Fibroblast of lung (primary cell): ENCODE results near the gene ZBTB7B. TPM values are rescaled to one million over a fixed set of nuclear protein-coding genes. Genes with fewer than 3 reads are reported as not detected.

Source experiments
- DNase-seq, 2 donors: peaks; one replicate each; pipeline versions ENCODE4 v3.0.0 to v3.0.0-alpha.2; 2010; ENCODE audit warnings: low read depth in 2 of 2
- H2AFZ ChIP-seq: 2 replicates; pipeline ENCODE4 v1.5.1; 2012; ENCODE audit warnings: low read length, control low read depth, inconsistent platforms
- H3K27ac ChIP-seq: 2 replicates; pipeline ENCODE4 v1.5.1; 2011; ENCODE audit warnings: low read length, control low read depth; ENCODE audit not compliant: insufficient read depth
- H3K27me3 ChIP-seq: 2 replicates; pipeline ENCODE4 v1.5.1; 2011; ENCODE audit warnings: mild to moderate bottlenecking, low read length; ENCODE audit not compliant: control insufficient read depth, insufficient read depth
- H3K36me3 ChIP-seq: 2 replicates; pipeline ENCODE4 v1.5.1; 2011; ENCODE audit warnings: low read length; ENCODE audit not compliant: control insufficient read depth, insufficient read depth
- H3K4me1 ChIP-seq: 2 replicates; pipeline ENCODE4 v1.5.1; 2011; ENCODE audit warnings: low read length; ENCODE audit not compliant: control insufficient read depth, insufficient read depth; ENCODE audit errors: extremely low read depth
- H3K4me2 ChIP-seq: 2 replicates; pipeline ENCODE4 v1.5.1; 2011; ENCODE audit warnings: low read length, control low read depth; ENCODE audit not compliant: insufficient read depth; ENCODE audit errors: extremely low read depth
- H3K4me3 ChIP-seq, 4 experiments: fragments of 200-600 bp in 1 of 4; sonication (generic) in 1 of 4; replicated peaks in 1 of 4; 2 replicates each; pipeline ENCODE4 v1.5.1; 2011 to 2016; ENCODE audit warnings: low read length in 4 of 4, low read depth in 3 of 4, mild to moderate bottlenecking in 3 of 4, control low read depth in 2 of 4, inconsistent platforms in 1 of 4, mixed read lengths in 1 of 4; ENCODE audit not compliant: insufficient read depth in 1 of 4; ENCODE audit errors: control extremely low read depth in 1 of 4
- H3K79me2 ChIP-seq: 2 replicates; pipeline ENCODE4 v1.5.1; 2012; ENCODE audit warnings: mild to moderate bottlenecking, low read length, inconsistent platforms; ENCODE audit not compliant: control insufficient read depth, insufficient read depth
- H3K9ac ChIP-seq: 2 replicates; pipeline ENCODE4 v1.5.1; 2011; ENCODE audit warnings: mild to moderate bottlenecking, low read length, control low read depth; ENCODE audit not compliant: insufficient read depth
- H3K9me3 ChIP-seq: 2 replicates; pipeline ENCODE4 v1.5.1; 2012; ENCODE audit warnings: low read depth, low read length; ENCODE audit not compliant: control insufficient read depth, insufficient read depth
- H4K20me1 ChIP-seq: 2 replicates; pipeline ENCODE4 v1.5.1; 2011; ENCODE audit warnings: low read length; ENCODE audit not compliant: control insufficient read depth, insufficient read depth; ENCODE audit errors: extremely low read depth
- CTCF ChIP-seq, 2 donors: IDR thresholded peaks in 1 of 2; conservative IDR thresholded peaks in 1 of 2; 1 replicate in 1 of 2; 2 replicates in 1 of 2; pipeline ENCODE4 v1.5.1; 2011 to 2012; ENCODE audit warnings: low read length in 2 of 2, control low read depth in 1 of 2, inconsistent platforms in 1 of 2, low read depth in 1 of 2, mild to moderate bottlenecking in 1 of 2
- EZH2 ChIP-seq: IDR thresholded peaks from 2 replicates; pipeline ENCODE4 v1.5.1; 2012; ENCODE audit warnings: low read length, control low read depth, mild to moderate bottlenecking; ENCODE audit errors: missing control alignments
- polyA plus RNA-seq, 2 donors: library from polyadenylated mRNA; depleted of rRNA in 1 of 2; stranded (reverse) in 1 of 2; unstranded in 1 of 2; fragments of >200 nt; gene quantifications; 2 replicates each; pipeline ENCODE4 v1.2.1, GENCODE V29; 2011 to 2012; ENCODE audit warnings: missing spikeins in 1 of 2
- total RNA-seq: library from RNA; depleted of rRNA; stranded (reverse); fragments of >200 nt; gene quantifications from 2 replicates; pipeline ENCODE4 v1.2.1, GENCODE V29; 2014

Gene ZBTB7B
- total and polyA plus RNA-seq, 2 donors (not counting 1 experiment from before 2014, with no cell fraction given): 7.0 to 19.3 TPM

GRCh38 chr1:155066777-155067176 lies 64.2 kb downstream of the ZBTB7B start:
- no peak for DNase-seq
- Histone ChIP-seq H3K27me3 (no peaks in the 10 kb centered on the region), H3K36me3 (no peaks in the 10 kb centered on the region), H3K4me1 (peaks cover 13% of the 10 kb centered on the region), H3K4me3 (no peak overlapping the region), H4K20me1 (no peaks in the 10 kb centered on the region), H3K4me2 (no peak overlapping the region), H3K9me3 (no peaks in the 10 kb centered on the region), H3K9ac (no peak overlapping the region), H3K27ac (no peak overlapping the region), H2AFZ (no peak overlapping the region), H3K79me2 (no peaks in the 10 kb centered on the region)
- TF ChIP-seq CTCF (conservative IDR thresholded peaks at IDR 0.05 in 1 of 2, IDR thresholded peaks at IDR 0.05 in 1 of 2; ENCODE audit: low read depth in 1 of 2, low read length in 2 of 2) (no peak), EZH2 (no peak)

Other genes starting within 250 kb of the ZBTB7B start
- not detected in 2 replicates for gene KCNN3, start 132.5 kb upstream of the ZBTB7B start, total RNA-seq
- not detected in 2 replicates for gene KCNN3, start 132.5 kb upstream of the ZBTB7B start, polyA plus RNA-seq
- 8.5 and 10.1 TPM in 2 replicates for gene PMVK, start 66.1 kb upstream of the ZBTB7B start, total RNA-seq
- gene PMVK, start 66.1 kb upstream of the ZBTB7B start, polyA plus RNA-seq: 25.1 and 33.5 TPM in 2 replicates
- 106 and 113 TPM in 2 replicates for gene PBXIP1, start 46.7 kb upstream of the ZBTB7B start, total RNA-seq
- 21.1 and 32.8 TPM in 2 replicates for gene PBXIP1, start 46.7 kb upstream of the ZBTB7B start, polyA plus RNA-seq
- gene PYGO2, start 41.0 kb upstream of the ZBTB7B start, total RNA-seq: 19.3 and 28.1 TPM in 2 replicates
- gene PYGO2, start 41.0 kb upstream of the ZBTB7B start, polyA plus RNA-seq: 15.3 and 17.4 TPM in 2 replicates
- gene SHC1, start 32.1 kb upstream of the ZBTB7B start, total RNA-seq: 220 and 245 TPM in 2 replicates
- gene SHC1, start 32.1 kb upstream of the ZBTB7B start, polyA plus RNA-seq: 277 and 289 TPM in 2 replicates
- 23.9 and 40.3 TPM in 2 replicates for gene CKS1B, start 28.1 kb upstream of the ZBTB7B start, total RNA-seq
- 55.4 and 176 TPM in 2 replicates for gene CKS1B, start 28.1 kb upstream of the ZBTB7B start, polyA plus RNA-seq
- 20.5 and 24.9 TPM in 2 replicates for gene FLAD1, start 19.5 kb upstream of the ZBTB7B start, total RNA-seq
- gene FLAD1, start 19.5 kb upstream of the ZBTB7B start, polyA plus RNA-seq: 11.8 and 20.1 TPM in 2 replicates
- 0.26 TPM in 1 of 2 replicates, not detected in the other for gene LENEP, start 9.2 kb upstream of the ZBTB7B start, total RNA-seq
- not detected in 2 replicates for gene LENEP, start 9.2 kb upstream of the ZBTB7B start, polyA plus RNA-seq
- under 0.01 and 0.17 TPM in 2 replicates for gene DCST2, start 31.0 kb downstream of the ZBTB7B start, total RNA-seq
- 0.06 and 0.10 TPM in 2 replicates for gene DCST2, start 31.0 kb downstream of the ZBTB7B start, polyA plus RNA-seq
- gene DCST1, start 31.0 kb downstream of the ZBTB7B start, total RNA-seq: not detected in 2 replicates
- gene DCST1, start 31.0 kb downstream of the ZBTB7B start, polyA plus RNA-seq: not detected in 2 replicates
- 49.1 and 58.5 TPM in 2 replicates for gene ADAM15, start 48.5 kb downstream of the ZBTB7B start, total RNA-seq
- gene ADAM15, start 48.5 kb downstream of the ZBTB7B start, polyA plus RNA-seq: 19.5 and 28.9 TPM in 2 replicates
- 2.8 and 3.8 TPM in 2 replicates for gene EFNA4, start 60.9 kb downstream of the ZBTB7B start, total RNA-seq
- gene EFNA4, start 60.9 kb downstream of the ZBTB7B start, polyA plus RNA-seq: 2.6 and 4.3 TPM in 2 replicates
- 0.33 and 0.51 TPM in 2 replicates for gene EFNA3, start 76.0 kb downstream of the ZBTB7B start, total RNA-seq
- gene EFNA3, start 76.0 kb downstream of the ZBTB7B start, polyA plus RNA-seq: 0.16 and 0.30 TPM in 2 replicates
- gene EFNA1, start 125.1 kb downstream of the ZBTB7B start, total RNA-seq: 0.26 TPM in 1 of 2 replicates, not detected in the other
- 0.06 and 0.07 TPM in 2 replicates for gene EFNA1, start 125.1 kb downstream of the ZBTB7B start, polyA plus RNA-seq
- 35.4 and 61.1 TPM in 2 replicates for gene SLC50A1, start 133.1 kb downstream of the ZBTB7B start, total RNA-seq
- 29.4 and 36.0 TPM in 2 replicates for gene SLC50A1, start 133.1 kb downstream of the ZBTB7B start, polyA plus RNA-seq
- 27.7 and 40.5 TPM in 2 replicates for gene DPM3, start 137.7 kb downstream of the ZBTB7B start, total RNA-seq
- 31.9 and 35.4 TPM in 2 replicates for gene DPM3, start 137.7 kb downstream of the ZBTB7B start, polyA plus RNA-seq
- 122 and 125 TPM in 2 replicates for gene KRTCAP2, start 170.5 kb downstream of the ZBTB7B start, total RNA-seq
- gene KRTCAP2, start 170.5 kb downstream of the ZBTB7B start, polyA plus RNA-seq: 123 and 134 TPM in 2 replicates
- gene TRIM46, start 171.0 kb downstream of the ZBTB7B start, total RNA-seq: 3.1 and 4.0 TPM in 2 replicates
- gene TRIM46, start 171.0 kb downstream of the ZBTB7B start, polyA plus RNA-seq: 1.9 and 2.2 TPM in 2 replicates
- 36.8 and 38.3 TPM in 2 replicates for gene THBS3, start 205.1 kb downstream of the ZBTB7B start, total RNA-seq
- gene THBS3, start 205.1 kb downstream of the ZBTB7B start, polyA plus RNA-seq: 30.0 and 39.6 TPM in 2 replicates
- 36.7 and 46.6 TPM in 2 replicates for gene MTX1, start 205.9 kb downstream of the ZBTB7B start, total RNA-seq
- 42.2 and 52.4 TPM in 2 replicates for gene MTX1, start 205.9 kb downstream of the ZBTB7B start, polyA plus RNA-seq